ENCODE data around the gene CDK5. TPM values are rescaled to one million over a fixed set of nuclear protein-coding genes. Genes with fewer than 3 reads are reported as not detected.

Gene CDK5
- 19.8 TPM for total RNA-seq
- 8.9 TPM for polyA plus RNA-seq
- long read RNA-seq, donor 1, partial matches to known transcripts: 0 of 2 reads
- long read RNA-seq, donor 1, other reads (novel, unspliced or antisense): 0 of 2 reads
- long read RNA-seq, donor 2: 0 reads
- long read RNA-seq, donor 3, transcript CDK5-204 (12 exons, 1,758 nt): major isoform, 8 of 9 reads
- long read RNA-seq, donor 3, partial matches to known transcripts: 0 of 9 reads
- long read RNA-seq, donor 3, other reads (novel, unspliced or antisense): 0 of 9 reads
- long read RNA-seq, donor 4, transcript CDK5-204 (12 exons, 1,758 nt): major isoform, 7 of 7 reads
- long read RNA-seq, donor 4, partial matches to known transcripts: 0 of 7 reads
- long read RNA-seq, donor 4, other reads (novel, unspliced or antisense): 0 of 7 reads
- long read RNA-seq, donor 5, transcript CDK5-204 (12 exons, 1,758 nt): major isoform, 9 of 13 reads
- long read RNA-seq, donor 5, partial matches to known transcripts: 0 of 13 reads
- long read RNA-seq, donor 5, other reads (novel, unspliced or antisense): 0 of 13 reads
- long read RNA-seq, donor 6, transcript CDK5-204 (12 exons, 1,758 nt): major isoform, 5 of 5 reads
- long read RNA-seq, donor 6, partial matches to known transcripts: 0 of 5 reads
- long read RNA-seq, donor 6, other reads (novel, unspliced or antisense): 0 of 5 reads
- long read RNA-seq, donor 7, partial matches to known transcripts: 0 of 4 reads
- long read RNA-seq, donor 7, other reads (novel, unspliced or antisense): 0 of 4 reads
- long read RNA-seq, donor 8, partial matches to known transcripts: 0 of 3 reads
- long read RNA-seq, donor 8, other reads (novel, unspliced or antisense): 0 of 3 reads
- long read RNA-seq, donor 9, transcript CDK5-204 (12 exons, 1,758 nt): major isoform, 6 of 6 reads
- long read RNA-seq, donor 9, partial matches to known transcripts: 0 of 6 reads
- long read RNA-seq, donor 9, other reads (novel, unspliced or antisense): 0 of 6 reads
- long read RNA-seq, donor 10, partial matches to known transcripts: 0 of 2 reads
- long read RNA-seq, donor 10, other reads (novel, unspliced or antisense): 0 of 2 reads

DNA sequence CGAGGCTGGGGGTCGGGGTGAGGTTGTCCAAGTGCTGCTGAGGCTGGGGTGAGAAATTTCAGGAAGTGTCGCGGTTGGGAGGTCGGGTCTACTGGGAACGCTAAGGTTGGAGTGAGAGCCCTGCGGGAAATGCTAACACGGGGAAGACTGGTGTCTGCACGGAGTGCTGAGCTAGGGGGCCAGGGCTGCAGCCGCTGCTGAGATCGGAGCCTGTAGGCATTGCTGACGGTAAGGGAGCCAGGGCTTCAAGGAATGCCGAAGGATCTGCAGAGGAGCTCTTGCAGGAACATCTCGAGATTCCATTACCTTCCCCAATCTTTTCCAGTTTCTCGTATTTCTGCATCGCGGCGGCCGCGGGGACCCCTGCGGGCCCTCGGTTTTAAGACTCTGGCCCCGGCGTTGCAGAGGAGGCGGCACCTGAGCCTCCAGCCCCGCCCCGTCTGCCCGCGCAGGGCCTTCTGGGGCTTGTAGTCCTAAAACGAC is at the start of gene CDK5:
Gene CDK5 (minus strand): TSS at position 392 of the 483 bp plus-strand sequence. CDS start 49 bp downstream, at position 343.
- Histone ChIP-seq H3K27me3 (ENCODE audit: control insufficient read depth in 2 of 2, insufficient read depth in 1 of 2, low read length in 1 of 2) (no peaks in the 10 kb centered on the region), H3K36me3 (ENCODE audit: control insufficient read depth in 2 of 2, insufficient read depth in 2 of 2, low read length in 1 of 2) (peaks cover 1 to 5% of the 10 kb centered on the region in 2 donors), H3K9me3 (ENCODE audit: control insufficient read depth in 2 of 2, insufficient read depth in 1 of 2, low read length in 1 of 2) (no peaks in the 10 kb centered on the region), H3K4me1 (ENCODE audit: control insufficient read depth in 2 of 2, insufficient read depth in 2 of 2, low read length in 2 of 2) (peaks cover 27 to 39% of the 10 kb centered on the region in 2 donors), H3K27ac (ENCODE audit: low read depth in 1 of 2, low read length in 1 of 2) (peak within 1 kb of the TSS; percentile 90 to 95), H3K4me3 (ENCODE audit: low read length in 2 of 2) (peak within 1 kb of the TSS; percentile 67 to 69)
- WGBS: under 1% methylated on average over 30 of the region's 30 CpGs
- no peak for DNase-seq (ENCODE audit: low read depth in 6 of 9, low spot score in 9 of 9)

DNA sequence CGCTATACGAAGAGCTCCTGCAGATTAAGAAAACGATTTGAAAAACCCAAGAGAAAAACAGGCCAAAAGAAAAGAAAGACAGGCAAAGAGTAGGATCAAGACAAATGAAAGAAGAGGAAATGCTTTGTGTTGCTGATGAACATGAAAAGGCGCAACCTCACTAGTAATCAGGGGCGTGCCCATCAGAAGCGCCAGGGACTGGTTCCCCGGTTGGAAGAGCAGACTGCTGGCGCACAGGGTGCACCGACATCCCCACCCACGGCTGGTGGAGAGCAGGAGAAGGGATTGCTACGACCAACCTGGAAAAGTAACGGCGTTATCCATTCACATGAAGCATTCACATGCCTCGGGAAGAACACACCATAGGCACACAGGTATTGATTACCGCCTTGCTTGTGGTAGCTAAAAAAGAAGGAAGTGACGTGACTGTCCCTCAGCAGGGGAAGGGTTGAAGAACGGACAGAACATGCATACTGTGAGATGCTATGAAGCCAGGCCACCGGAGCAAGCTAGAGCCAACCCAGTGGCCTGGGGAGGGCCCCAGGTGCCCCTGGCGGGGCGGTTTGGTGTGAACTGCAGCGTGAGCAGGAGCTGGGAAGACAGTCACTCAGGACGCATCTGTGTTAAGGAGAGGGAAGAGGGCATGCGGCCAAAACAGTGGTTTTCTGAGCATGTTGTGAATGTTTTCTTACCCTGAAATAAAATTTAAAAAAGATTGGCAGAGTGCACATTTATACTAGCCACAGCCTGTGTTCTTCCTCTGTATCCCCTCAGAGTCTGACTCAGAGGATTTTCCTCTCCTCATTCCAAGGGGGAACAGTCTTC is 46.9 kb upstream of the CDK5 start:
- no peaks in the 10 kb centered on the region for H3K4me1 ChIP-seq (ENCODE audit: control insufficient read depth in 2 of 2, insufficient read depth in 2 of 2, low read length in 2 of 2)
- H3K9me3 ChIP-seq (ENCODE audit: control insufficient read depth in 2 of 2, insufficient read depth in 1 of 2, low read length in 1 of 2): no peaks in the 10 kb centered on the region
- no peak overlapping the region for H3K27ac ChIP-seq (ENCODE audit: low read depth in 1 of 2, low read length in 1 of 2)
- peaks cover 0 to 16% of the 10 kb centered on the region in 2 donors for H3K27me3 ChIP-seq (ENCODE audit: control insufficient read depth in 2 of 2, insufficient read depth in 1 of 2, low read length in 1 of 2)
- DNase-seq (ENCODE audit: low read depth in 6 of 9, low spot score in 9 of 9): no peak
- no peak overlapping the region for H3K4me3 ChIP-seq (ENCODE audit: low read length in 2 of 2)
- H3K36me3 ChIP-seq (ENCODE audit: control insufficient read depth in 2 of 2, insufficient read depth in 2 of 2, low read length in 1 of 2): no peaks in the 10 kb centered on the region
- WGBS: 68% methylated on average over 23 of the region's 23 CpGs

DNA sequence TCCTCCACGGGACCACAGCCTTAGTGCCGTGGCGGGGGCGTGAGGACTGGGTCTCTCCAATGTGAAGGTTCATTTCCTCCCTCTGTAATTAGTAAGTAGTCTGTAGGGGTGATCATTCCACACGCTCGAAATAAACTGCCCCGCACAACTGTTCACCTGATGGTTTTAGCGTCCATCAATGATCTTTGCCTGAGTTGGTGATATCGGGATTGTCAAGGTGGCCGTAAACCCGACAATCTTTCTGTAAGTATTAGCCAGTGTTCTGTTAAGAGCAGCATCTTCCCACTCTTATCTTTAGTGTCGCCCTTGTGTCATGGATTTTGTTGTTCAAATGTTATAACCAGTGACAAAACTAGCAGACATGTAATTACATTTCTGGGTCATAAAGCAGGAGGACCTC is 46.3 kb upstream of the CDK5 start:
- DNase-seq (ENCODE audit: low read depth in 6 of 9, low spot score in 9 of 9): no peak
- Histone ChIP-seq H3K4me1 (ENCODE audit: control insufficient read depth in 2 of 2, insufficient read depth in 2 of 2, low read length in 2 of 2) (no peaks in the 10 kb centered on the region), H3K36me3 (ENCODE audit: control insufficient read depth in 2 of 2, insufficient read depth in 2 of 2, low read length in 1 of 2) (no peaks in the 10 kb centered on the region), H3K9me3 (ENCODE audit: control insufficient read depth in 2 of 2, insufficient read depth in 1 of 2, low read length in 1 of 2) (no peaks in the 10 kb centered on the region), H3K4me3 (ENCODE audit: low read length in 2 of 2) (no peak overlapping the region), H3K27ac (ENCODE audit: low read depth in 1 of 2, low read length in 1 of 2) (no peak overlapping the region), H3K27me3 (ENCODE audit: control insufficient read depth in 2 of 2, insufficient read depth in 1 of 2, low read length in 1 of 2) (peaks cover 0 to 15% of the 10 kb centered on the region in 2 donors)
- 89% methylated on average over 12 of the region's 12 CpGs for WGBS

DNA sequence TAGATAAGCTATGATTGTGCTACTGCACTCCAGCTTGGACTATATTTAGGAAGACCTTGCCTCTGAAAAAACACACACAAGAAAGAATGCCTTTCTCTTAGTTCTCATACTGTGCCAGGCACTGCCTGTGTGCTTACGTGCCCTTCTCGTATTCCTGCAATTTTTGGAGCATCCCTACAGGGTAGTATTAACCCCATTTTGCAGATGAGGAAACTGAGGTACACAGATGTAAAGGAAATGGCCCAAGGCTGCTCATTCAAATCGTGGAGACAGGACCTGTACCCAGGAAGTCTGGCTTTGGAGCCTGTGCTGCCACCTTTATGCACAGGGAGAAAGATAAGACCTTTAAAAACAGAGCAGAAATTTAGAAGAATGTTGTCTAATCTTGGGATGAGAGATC is 45.3 kb upstream of the CDK5 start:
- 78% methylated on average over 3 of the region's 3 CpGs for WGBS
- no peak for DNase-seq (ENCODE audit: low read depth in 6 of 9, low spot score in 9 of 9)
- peaks cover 0 to 10% of the 10 kb centered on the region in 2 donors for H3K27me3 ChIP-seq (ENCODE audit: control insufficient read depth in 2 of 2, insufficient read depth in 1 of 2, low read length in 1 of 2)
- H3K4me3 ChIP-seq (ENCODE audit: low read length in 2 of 2): no peak overlapping the region
- no peaks in the 10 kb centered on the region for H3K4me1 ChIP-seq (ENCODE audit: control insufficient read depth in 2 of 2, insufficient read depth in 2 of 2, low read length in 2 of 2)
- H3K27ac ChIP-seq (ENCODE audit: low read depth in 1 of 2, low read length in 1 of 2): no peak overlapping the region
- no peaks in the 10 kb centered on the region for H3K9me3 ChIP-seq (ENCODE audit: control insufficient read depth in 2 of 2, insufficient read depth in 1 of 2, low read length in 1 of 2)
- H3K36me3 ChIP-seq (ENCODE audit: control insufficient read depth in 2 of 2, insufficient read depth in 2 of 2, low read length in 1 of 2): no peaks in the 10 kb centered on the region

DNA sequence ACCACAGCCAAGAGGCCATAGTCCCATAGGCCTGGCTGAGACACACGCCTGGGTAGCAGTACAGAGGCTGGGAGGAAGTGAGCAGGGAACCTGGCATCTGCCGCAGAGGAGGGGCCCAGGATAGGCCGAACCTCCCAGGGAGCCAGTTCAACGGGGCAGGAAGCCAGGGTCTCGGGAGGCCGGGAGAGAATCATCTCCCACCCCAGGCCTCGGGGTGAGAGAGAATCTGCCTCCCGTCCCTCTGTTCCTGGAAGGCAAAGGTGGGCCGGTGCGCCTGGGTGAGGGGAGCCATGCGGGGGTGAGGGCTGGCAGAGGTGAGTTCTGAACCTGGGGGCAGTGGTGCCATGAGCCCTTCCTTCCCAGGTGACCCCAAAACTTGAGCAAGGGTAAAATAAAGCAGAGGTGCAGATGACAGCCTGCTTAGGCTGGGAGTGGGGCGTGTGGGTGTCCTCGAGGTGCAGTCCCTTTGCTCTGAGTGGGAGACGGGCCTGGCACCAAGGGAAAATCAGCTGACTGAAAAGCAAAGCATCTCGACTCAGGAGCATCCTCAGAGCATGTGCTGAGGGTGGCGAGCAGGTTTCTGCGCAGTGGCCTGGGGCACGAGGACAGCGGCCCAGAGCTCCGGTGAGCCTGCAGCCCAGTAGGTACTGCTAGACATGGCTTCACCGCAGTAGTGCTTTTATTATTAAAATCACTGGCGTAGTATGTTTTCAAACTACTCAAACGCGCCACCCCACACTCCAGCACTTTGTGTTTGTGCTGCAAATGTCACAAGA is 44.1 kb upstream of the CDK5 start:
- Histone ChIP-seq H3K9me3 (ENCODE audit: control insufficient read depth in 2 of 2, insufficient read depth in 1 of 2, low read length in 1 of 2) (no peaks in the 10 kb centered on the region), H3K4me3 (ENCODE audit: low read length in 2 of 2) (no peak overlapping the region), H3K36me3 (ENCODE audit: control insufficient read depth in 2 of 2, insufficient read depth in 2 of 2, low read length in 1 of 2) (no peaks in the 10 kb centered on the region), H3K27ac (ENCODE audit: low read depth in 1 of 2, low read length in 1 of 2) (no peak overlapping the region), H3K4me1 (ENCODE audit: control insufficient read depth in 2 of 2, insufficient read depth in 2 of 2, low read length in 2 of 2) (no peaks in the 10 kb centered on the region), H3K27me3 (ENCODE audit: control insufficient read depth in 2 of 2, insufficient read depth in 1 of 2, low read length in 1 of 2) (peaks cover 0 to 10% of the 10 kb centered on the region in 2 donors)
- no peak for DNase-seq (ENCODE audit: low read depth in 6 of 9, low spot score in 9 of 9)
- 93% methylated on average over 24 of the region's 24 CpGs for WGBS

DNA sequence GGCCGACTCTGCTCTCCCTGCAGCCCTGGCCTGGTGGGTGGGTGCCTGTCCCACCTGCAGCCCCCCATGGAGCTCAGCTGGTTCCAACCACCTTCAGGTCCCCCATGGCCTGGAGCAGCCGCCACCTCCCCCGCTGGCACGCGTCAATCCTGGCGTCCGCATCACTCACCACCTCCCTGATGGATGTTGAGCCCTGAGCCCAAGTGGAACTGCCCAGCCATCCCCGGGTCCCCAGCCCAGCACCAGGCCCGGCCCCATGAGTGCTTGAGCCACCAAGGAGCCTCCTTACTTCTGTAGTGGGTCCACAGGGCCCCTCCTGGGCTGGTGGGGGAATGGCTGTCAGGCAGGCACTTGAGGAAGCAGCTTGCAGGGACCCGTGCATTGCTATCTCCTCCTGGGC is 43.2 kb upstream of the CDK5 start:
- Histone ChIP-seq H3K4me1 (ENCODE audit: control insufficient read depth in 2 of 2, insufficient read depth in 2 of 2, low read length in 2 of 2) (no peaks in the 10 kb centered on the region), H3K27me3 (ENCODE audit: control insufficient read depth in 2 of 2, insufficient read depth in 1 of 2, low read length in 1 of 2) (peaks cover 0 to 10% of the 10 kb centered on the region in 2 donors), H3K36me3 (ENCODE audit: control insufficient read depth in 2 of 2, insufficient read depth in 2 of 2, low read length in 1 of 2) (no peaks in the 10 kb centered on the region), H3K9me3 (ENCODE audit: control insufficient read depth in 2 of 2, insufficient read depth in 1 of 2, low read length in 1 of 2) (no peaks in the 10 kb centered on the region), H3K27ac (ENCODE audit: low read depth in 1 of 2, low read length in 1 of 2) (no peak overlapping the region), H3K4me3 (ENCODE audit: low read length in 2 of 2) (no peak overlapping the region)
- no peak for DNase-seq (ENCODE audit: low read depth in 6 of 9, low spot score in 9 of 9)
- 98% methylated on average over 10 of the region's 10 CpGs for WGBS

DNA sequence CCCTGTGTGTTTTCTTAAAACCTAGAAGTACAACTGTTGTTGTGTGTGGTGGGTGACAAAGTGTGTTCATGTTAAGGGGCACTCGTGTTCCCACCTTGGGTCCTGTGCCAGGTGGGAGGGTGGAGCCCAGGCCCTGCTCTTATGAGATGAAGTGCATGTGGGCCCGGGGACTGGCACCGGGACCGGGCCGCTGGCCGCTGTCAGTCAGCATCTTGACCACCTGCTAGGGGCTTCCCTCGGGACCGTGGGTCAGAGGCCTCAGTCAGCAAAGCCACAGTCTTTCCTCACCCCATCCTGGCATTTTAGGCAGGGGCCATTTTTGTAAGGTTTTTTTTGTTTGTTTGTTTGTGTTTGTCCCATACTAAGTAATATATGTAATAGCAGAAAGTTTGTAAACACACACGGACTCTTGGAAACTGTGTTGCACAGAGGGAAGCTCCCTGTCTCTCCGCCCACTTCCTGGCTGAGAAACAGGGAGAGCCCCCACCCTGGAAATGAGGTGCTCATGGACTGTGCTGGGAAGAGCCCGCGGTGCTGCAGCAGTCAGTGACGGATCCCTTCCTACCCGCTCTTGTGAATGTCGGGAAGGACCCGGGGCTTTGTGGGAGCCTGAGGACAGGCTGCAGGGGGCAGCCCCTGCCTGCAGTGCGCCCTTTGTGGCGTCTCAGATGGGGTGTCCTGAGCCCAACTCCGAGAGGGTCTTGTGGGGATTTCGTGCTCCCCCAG is 42.0 kb upstream of the CDK5 start:
- no peak overlapping the region for H3K27ac ChIP-seq (ENCODE audit: low read depth in 1 of 2, low read length in 1 of 2)
- 92% methylated on average over 20 of the region's 20 CpGs for WGBS

More for the DNA sequence above, 42.0 kb upstream of the CDK5 start:
- H3K4me3 ChIP-seq (ENCODE audit: low read length in 2 of 2): no peak overlapping the region
- no peaks in the 10 kb centered on the region for H3K36me3 ChIP-seq (ENCODE audit: control insufficient read depth in 2 of 2, insufficient read depth in 2 of 2, low read length in 1 of 2)
- H3K27me3 ChIP-seq (ENCODE audit: control insufficient read depth in 2 of 2, insufficient read depth in 1 of 2, low read length in 1 of 2): peaks cover 0 to 11% of the 10 kb centered on the region in 2 donors
- no peaks in the 10 kb centered on the region for H3K4me1 ChIP-seq (ENCODE audit: control insufficient read depth in 2 of 2, insufficient read depth in 2 of 2, low read length in 2 of 2)
- DNase-seq (ENCODE audit: low read depth in 6 of 9, low spot score in 9 of 9): no peak
- no peaks in the 10 kb centered on the region for H3K9me3 ChIP-seq (ENCODE audit: control insufficient read depth in 2 of 2, insufficient read depth in 1 of 2, low read length in 1 of 2)

All from thymus (tissue), 14 donors.